ENCODE results near the gene C19orf25. TPM values are rescaled to one million over a fixed set of nuclear protein-coding genes. Genes with fewer than 3 reads are reported as not detected.

C19orf25 gene
- polyA plus RNA-seq, 1 of the 3 experiments (the other 2 are of a cell fraction): 25.3 TPM

- Histone ChIP-seq H3K4me2 (no peak overlapping the region), H3F3A (replicated peaks; ENCODE audit: insufficient read depth) (peaks cover 6% of the 10 kb centered on the region), H3K9ac (no peak overlapping the region), H3K27ac (ENCODE audit: low read depth in 2 of 2, low read length in 1 of 2) (no peak overlapping the region), H3K36me3 (replicated peaks in 1 of 2; ENCODE audit: control insufficient read depth in 1 of 2, insufficient read depth in 2 of 2, low read length in 1 of 2) (no peaks in the 10 kb centered on the region), H4K20me1 (ENCODE audit: insufficient read depth) (no peaks in the 10 kb centered on the region), H3K9me3 (no peaks in the 10 kb centered on the region), H3K4me1 (ENCODE audit: control insufficient read depth in 1 of 2, insufficient read depth in 2 of 2, low read depth in 1 of 2, low read length in 1 of 2) (no peaks in the 10 kb centered on the region), H3K4me3 (ENCODE audit: low read depth in 2 of 2, low read length in 1 of 2) (no peak overlapping the region), H3K27me3 (ENCODE audit: insufficient read depth) (peaks cover 65% of the 10 kb centered on the region), H3K79me2 (ENCODE audit: insufficient read depth) (no peaks in the 10 kb centered on the region), H3K9me2 (no peaks in the 10 kb centered on the region), H2AFZ (ENCODE audit: low read depth) (no peak overlapping the region)
- 22% methylated on average over 9 of the region's 17 CpGs for WGBS (ENCODE audit: low lambda C conversion rate)
- ChIA-PET CTCF (interaction anchor here (1.5 to 1.7 kb wide), 2 partner anchors 21 to 23 kb away, joined by 4 to 8 read pairs; no protein-coding TSS in a partner anchor), POLR2A (no interaction called here)
- DNase-seq: no peak
- TF ChIP-seq PBX3 (IDR thresholded peaks at IDR 0.05) (no peak), YY1 (IDR thresholded peaks at IDR 0.05; ENCODE audit: low read depth) (no peak), ZBTB33 (IDR thresholded peaks at IDR 0.05; ENCODE audit: borderline replicate concordance, low read depth) (no peak), EP300 (IDR thresholded peaks at IDR 0.05; ENCODE audit: borderline replicate concordance in 1 of 2, low read depth in 1 of 2, low read length in 1 of 2) (no peak), TAF1 (IDR thresholded peaks at IDR 0.05; ENCODE audit: borderline replicate concordance, low read depth, low read length) (no peak), MXI1 (IDR thresholded peaks at IDR 0.05; ENCODE audit: low read depth, low read length) (no peak), MAX (IDR thresholded peaks at IDR 0.05; ENCODE audit: low read depth) (no peak), RFX5 (IDR thresholded peaks at IDR 0.05; ENCODE audit: low read length) (no peak), GATA2 (CRISPR knock-in tag; IDR thresholded peaks at IDR 0.05) (no peak)
These were observed 45.9 kb upstream of the C19orf25 start for GRCh38 chr19:1524972-1525325.

GRCh38 chr19:1524287-1524971, 45.4 kb upstream of the C19orf25 start:
- ChIA-PET POLR2A (no interaction called here), CTCF (interaction anchor here (0.6 to 1.7 kb wide), 4 partner anchors 22 to 238 kb away, joined by 3 to 8 read pairs (median 3); partner anchors contain the start of gene REEP6)
- Histone ChIP-seq H3K4me3 (ENCODE audit: low read depth in 2 of 2, low read length in 1 of 2) (no peak overlapping the region), H2AFZ (ENCODE audit: low read depth) (no peak overlapping the region), H3K27ac (ENCODE audit: low read depth in 2 of 2, low read length in 1 of 2) (no peak overlapping the region), H3K36me3 (replicated peaks in 1 of 2; ENCODE audit: control insufficient read depth in 1 of 2, insufficient read depth in 2 of 2, low read length in 1 of 2) (no peaks in the 10 kb centered on the region), H4K20me1 (ENCODE audit: insufficient read depth) (no peaks in the 10 kb centered on the region), H3K9me3 (no peaks in the 10 kb centered on the region), H3K27me3 (ENCODE audit: insufficient read depth) (peaks cover 60% of the 10 kb centered on the region), H3K9ac (no peak overlapping the region), H3K9me2 (no peaks in the 10 kb centered on the region), H3K4me1 (ENCODE audit: control insufficient read depth in 1 of 2, insufficient read depth in 2 of 2, low read depth in 1 of 2, low read length in 1 of 2) (no peaks in the 10 kb centered on the region), H3F3A (replicated peaks; ENCODE audit: insufficient read depth) (peaks cover 6% of the 10 kb centered on the region), H3K4me2 (no peak overlapping the region), H3K79me2 (ENCODE audit: insufficient read depth) (no peaks in the 10 kb centered on the region)
- no peak for TF ChIP-seq CTCF (IDR thresholded peaks at IDR 0.05)
- 17% methylated on average over 27 of the region's 49 CpGs for WGBS (ENCODE audit: low lambda C conversion rate)
- DNase-seq: no peak

Data from SK-N-SH (cell line).